HepG2 (cell line): ENCODE measurements around the gene DMKN. TPM values are rescaled to one million over a fixed set of nuclear protein-coding genes. Genes with fewer than 3 reads are reported as not detected.

Experiments
- ATF6 ChIP-seq: sonication (generic); formaldehyde crosslinking; conservative IDR thresholded peaks from 2 replicates; pipeline ENCODE4 v1.4.0; 2020; ENCODE audit warnings: missing genetic modification reagents
- CEBPG ChIP-seq: IDR thresholded peaks from 2 replicates; pipeline ENCODE4 v1.6.1; 2016
- FOXA1 ChIP-seq, 2 experiments: fragments of 450-650 bp in 1 of 2; sonication (generic) in 1 of 2; formaldehyde crosslinking in 1 of 2; IDR thresholded peaks; 2 replicates each; pipeline versions ENCODE4 v1.4.0 to v1.6.1; 2016 to 2020; ENCODE audit warnings: missing genetic modification reagents in 1 of 2
- KDM2A ChIP-seq: sonication (generic); formaldehyde crosslinking; IDR thresholded peaks from 2 replicates; pipeline ENCODE4 v1.4.0; 2020; ENCODE audit warnings: low read depth, missing genetic modification reagents, borderline replicate concordance
- KDM5A ChIP-seq: fragments of 200-600 bp; sonication (generic); IDR thresholded peaks from 2 replicates; pipeline ENCODE4 v1.7.0; 2018; ENCODE audit warnings: antibody characterized with exemption, mild to moderate bottlenecking, low read length, borderline replicate concordance
- MLLT10 ChIP-seq: sonication (generic); formaldehyde crosslinking; IDR thresholded peaks from 2 replicates; pipeline ENCODE4 v1.4.0; 2020; ENCODE audit warnings: missing genetic modification reagents
- NR2F2 ChIP-seq: IDR thresholded peaks from 2 replicates; pipeline ENCODE4 v1.6.1; 2012; ENCODE audit warnings: low read depth, inconsistent platforms, borderline replicate concordance
- PRDM10 ChIP-seq: sonication (generic); formaldehyde crosslinking; IDR thresholded peaks from 2 replicates; pipeline ENCODE4 v1.4.0; 2020; ENCODE audit warnings: low read depth, missing genetic modification reagents
- STAT5B ChIP-seq: sonication (generic); formaldehyde crosslinking; IDR thresholded peaks from 2 replicates; pipeline ENCODE4 v1.4.0; 2020; ENCODE audit warnings: missing genetic modification reagents
- TCF7L2 ChIP-seq: IDR thresholded peaks from 2 replicates; pipeline ENCODE4 v1.6.1; 2011; ENCODE audit warnings: mild to moderate bottlenecking, low read depth, low read length, moderate library complexity
- USF2 ChIP-seq, 2 experiments: sonication (generic) in 1 of 2; formaldehyde crosslinking in 1 of 2; IDR thresholded peaks; 2 replicates each; pipeline versions ENCODE4 v1.5.1 to v1.6.1; 2011 to 2020; ENCODE audit warnings: borderline replicate concordance in 1 of 2, low read depth in 1 of 2, low read length in 1 of 2, mild to moderate bottlenecking in 1 of 2, missing genetic modification reagents in 1 of 2, moderate library complexity in 1 of 2
- ZFY ChIP-seq: sonication (generic); formaldehyde crosslinking; IDR thresholded peaks from 2 replicates; pipeline ENCODE4 v1.4.0; 2020; ENCODE audit warnings: missing genetic modification reagents
- ZNF224 ChIP-seq: sonication (generic); formaldehyde crosslinking; IDR thresholded peaks from 2 replicates; pipeline ENCODE4 v1.5.0; 2020; ENCODE audit warnings: mild to moderate bottlenecking, missing genetic modification reagents
- ZNF253 ChIP-seq: sonication (generic); formaldehyde crosslinking; IDR thresholded peaks from 2 replicates; pipeline ENCODE4 v1.8.0; 2022; ENCODE audit warnings: mild to moderate bottlenecking, missing genetic modification reagents, borderline replicate concordance
- ZNF33B ChIP-seq: sonication (generic); formaldehyde crosslinking; IDR thresholded peaks from 2 replicates; pipeline ENCODE4 v1.5.1; 2020; ENCODE audit warnings: mild to moderate bottlenecking, missing genetic modification reagents
- ZNF552 ChIP-seq: sonication (generic); formaldehyde crosslinking; IDR thresholded peaks from 2 replicates; pipeline ENCODE4 v1.9.0; 2022; ENCODE audit warnings: missing genetic modification reagents, mild to moderate bottlenecking, borderline replicate concordance
- ZNF841 ChIP-seq: sonication (generic); formaldehyde crosslinking; IDR thresholded peaks from 2 replicates; pipeline ENCODE4 v1.8.1; 2023; ENCODE audit warnings: missing genetic modification reagents, borderline replicate concordance
- polyA plus RNA-seq, 8 experiments: library from polyadenylated mRNA; depleted of rRNA in 3 of 8; stranded (reverse) in 7 of 8; unstranded in 1 of 8; fragments of >200 nt; fragmentation: Illumina TruSeq in 4 of 8; extraction: Trizol in 4 of 8; gene quantifications; 2 replicates each; pipeline versions ENCODE4 v1.2.1 to v1.2.3, GENCODE V29; 2011 to 2016; ENCODE audit warnings: low read depth in 4 of 8, missing spikeins in 1 of 8, mixed read lengths in 1 of 8; ENCODE audit not compliant: insufficient read depth in 1 of 8
- total RNA-seq, 5 experiments: library from RNA; depleted of rRNA; stranded (reverse); fragments of >200 nt; fragmentation: Illumina TruSeq; extraction: Trizol; gene quantifications; 2 replicates each; pipeline ENCODE4 v1.2.3, GENCODE V29; 2016; ENCODE audit warnings: low read depth in 1 of 5
- TF ChIP-seq, protein P1 (sequence below): sonication (generic); formaldehyde crosslinking; IDR thresholded peaks from 2 replicates; pipeline ENCODE4 v1.4.0; 2020; ENCODE audit warnings: missing genetic modification reagents

Gene DMKN
- total and polyA plus RNA-seq, 2 of the 13 experiments (the other 11 are each of a cell fraction or from before 2014, with no cell fraction given), result 50.8 to 57.1 TPM

DNA sequence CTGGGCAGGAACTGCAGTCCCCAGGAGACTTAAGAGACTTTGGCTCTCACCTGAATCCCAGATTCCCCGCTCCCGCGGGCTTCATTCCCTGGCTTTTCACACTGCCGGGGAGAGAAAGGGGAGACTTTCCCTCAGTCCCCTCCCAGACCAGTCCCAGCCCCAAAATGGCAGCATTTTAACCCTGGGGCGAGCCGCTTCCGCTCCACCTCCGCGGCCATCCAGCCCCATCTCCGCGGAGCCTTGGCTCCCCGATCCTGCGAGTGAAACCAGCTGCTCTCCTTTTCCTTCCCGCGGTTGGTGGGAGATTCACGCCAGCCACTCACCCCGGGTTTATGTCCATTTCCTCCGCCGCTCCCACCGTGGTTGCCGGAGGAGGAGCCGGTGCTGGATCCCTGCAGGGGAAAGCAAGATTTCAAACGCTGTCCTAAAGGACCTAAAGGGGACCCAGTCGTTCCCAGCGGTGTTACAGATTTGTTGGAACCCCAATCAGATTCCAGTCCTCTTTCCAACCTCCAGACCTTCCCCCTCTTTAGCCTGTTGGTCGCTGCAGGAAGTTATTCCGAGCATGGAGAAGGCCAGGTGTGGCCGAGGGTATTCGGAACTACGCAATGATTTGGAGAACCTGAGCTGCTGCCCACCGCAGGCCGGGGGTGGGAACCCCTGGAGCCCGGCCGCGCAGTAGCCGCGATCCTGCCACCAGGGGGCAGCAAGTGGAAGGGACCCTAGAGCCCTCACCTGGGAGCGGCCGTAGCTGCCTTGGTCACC lies 3.4 kb downstream of the DMKN start (continued):
- TF ChIP-seq USF2 (IDR thresholded peaks at IDR 0.05; ENCODE audit: low read depth, low read length) (no peak), USF2 (CRISPR knock-in tag; IDR thresholded peaks at IDR 0.05; ENCODE audit: borderline replicate concordance) (no peak), PRDM10 (peak; percentile 67; the same call in 1 of the 2 replicates), FOXA1 (IDR thresholded peaks at IDR 0.05) (no peak), FOXA1 (CRISPR knock-in tag; IDR thresholded peaks at IDR 0.05) (no peak), KDM5A (no peak; the same call in 1 of the 2 replicates), ZNF552 (CRISPR knock-in tag) (no peak), CEBPG (CRISPR knock-in tag) (peak; percentile 72), TCF7L2 (no peak), STAT5B (no peak), ZFY (CRISPR knock-in tag) (peak; percentile 62), ATF6 (no peak), NR2F2 (no peak; the same call in 1 of the 2 replicates), ZNF841 (CRISPR knock-in tag) (no peak), KDM2A (peak; percentile 92), ZNF224 (CRISPR knock-in tag) (no peak), ZNF33B (CRISPR knock-in tag) (no peak), MLLT10 (CRISPR knock-in tag) (no peak), ZNF253 (CRISPR knock-in tag) (no peak)
- TF ChIP-seq, protein P1, sequence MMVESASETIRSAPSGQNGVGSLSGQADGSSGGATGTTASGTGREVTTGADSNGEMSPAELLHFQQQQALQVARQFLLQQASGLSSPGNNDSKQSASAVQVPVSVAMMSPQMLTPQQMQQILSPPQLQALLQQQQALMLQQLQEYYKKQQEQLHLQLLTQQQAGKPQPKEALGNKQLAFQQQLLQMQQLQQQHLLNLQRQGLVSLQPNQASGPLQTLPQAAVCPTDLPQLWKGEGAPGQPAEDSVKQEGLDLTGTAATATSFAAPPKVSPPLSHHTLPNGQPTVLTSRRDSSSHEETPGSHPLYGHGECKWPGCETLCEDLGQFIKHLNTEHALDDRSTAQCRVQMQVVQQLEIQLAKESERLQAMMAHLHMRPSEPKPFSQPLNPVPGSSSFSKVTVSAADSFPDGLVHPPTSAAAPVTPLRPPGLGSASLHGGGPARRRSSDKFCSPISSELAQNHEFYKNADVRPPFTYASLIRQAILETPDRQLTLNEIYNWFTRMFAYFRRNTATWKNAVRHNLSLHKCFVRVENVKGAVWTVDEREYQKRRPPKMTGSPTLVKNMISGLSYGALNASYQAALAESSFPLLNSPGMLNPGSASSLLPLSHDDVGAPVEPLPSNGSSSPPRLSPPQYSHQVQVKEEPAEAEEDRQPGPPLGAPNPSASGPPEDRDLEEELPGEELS (CRISPR knock-in tag), result peak; percentile 12; the same call in 1 of the 2 replicates
